HG03520 (cell line): ENCODE results near the gene TERB2.
"Not testable (repeated sequence)": the region's sequence is repeated elsewhere in the genome, so short reads cannot be mapped to it uniquely, and the experiment has no call there.

Experiments
- ATAC-seq: cut with Tn5 transposase; IDR thresholded peaks from one replicate; pipeline ENCODE4 v1.9.1; 2021; ENCODE audit warnings: mild to moderate bottlenecking, moderate library complexity; ENCODE audit not compliant: unreplicated experiment

The TERB2 gene

GRCh38 chr15:45001180-45001579 is 44.7 kb downstream of the TERB2 start:
- ATAC-seq, result not testable (repeated sequence)

- not testable (repeated sequence) for ATAC-seq
These were observed 47.4 kb downstream of the TERB2 start for GRCh38 chr15:45003731-45004410.

- ATAC-seq, result not testable (repeated sequence)
These were observed 48.2 kb downstream of the TERB2 start for GRCh38 chr15:45004590-45005175.

GRCh38 chr15:45009046-45009445 is 52.6 kb downstream of the TERB2 start:
- ATAC-seq, result no peak

GRCh38 chr15:45015114-45015513 is 58.6 kb downstream of the TERB2 start:
- ATAC-seq, result not testable (repeated sequence)

- ATAC-seq, result not testable (repeated sequence)
These were observed 63.9 kb downstream of the TERB2 start for GRCh38 chr15:45020222-45020900.

- ATAC-seq, result not testable (repeated sequence)
These were observed 64.4 kb downstream of the TERB2 start for GRCh38 chr15:45020901-45021259.

GRCh38 chr15:45021348-45021747 is 64.9 kb downstream of the TERB2 start:
- no peak for ATAC-seq

GRCh38 chr15:45022871-45023658 is 66.6 kb downstream of the TERB2 start, which contains the start of gene SORD:
SORD (plus strand) TSS chr15:45023195; CDS start chr15:45023284, 89 bp downstream.
- peak; percentile 94 for ATAC-seq

- ATAC-seq, result no peak
These were observed 67.3 kb downstream of the TERB2 start for GRCh38 chr15:45023659-45024225.

GRCh38 chr15:45024649-45025048 is 68.2 kb downstream of the TERB2 start:
- ATAC-seq, result not testable (repeated sequence)

- not testable (repeated sequence) for ATAC-seq
These were observed 69.1 kb downstream of the TERB2 start for GRCh38 chr15:45025627-45026026.

GRCh38 chr15:45026651-45027190 is 70.2 kb downstream of the TERB2 start:
- ATAC-seq, result no peak

- ATAC-seq, result no peak
These were observed 70.7 kb downstream of the TERB2 start for GRCh38 chr15:45027220-45027619.
